H1 (cell line): ENCODE results near the gene TMPRSS13. TPM values are rescaled to one million over a fixed set of nuclear protein-coding genes. Genes with fewer than 3 reads are reported as not detected.

Source experiments
- CHD7 ChIP-seq: fragments of 300-600 bp; sonication (generic); IDR thresholded peaks from 2 replicates; pipeline ENCODE4 v1.7.1; 2012; ENCODE audit warnings: low read length, moderate library complexity, mild to moderate bottlenecking, inconsistent platforms; ENCODE audit not compliant: insufficient replicate concordance
- SIN3A ChIP-seq, 2 experiments: IDR thresholded peaks in 1 of 2; conservative IDR thresholded peaks in 1 of 2; 2 replicates each; pipeline ENCODE4 v1.6.1; 2011 to 2012; ENCODE audit warnings: low read length in 2 of 2, improper control_type of control experiment in 1 of 2, low read depth in 1 of 2, mild to moderate bottlenecking in 1 of 2
- polyA plus RNA-seq, 7 experiments: library from polyadenylated mRNA; depleted of rRNA in 3 of 7; stranded (reverse) in 5 of 7; unstranded in 2 of 7; fragments of >200 nt in 5 of 7; fragments of 200-250 nt in 2 of 7; gene quantifications; 1 replicate in 5 of 7; 2 replicates in 1 of 7; 4 replicates in 1 of 7; pipeline versions ENCODE4 v1.2.1 to v1.2.3, GENCODE V29; 2011 to 2013; ENCODE audit warnings: missing spikeins in 2 of 7, mixed read lengths in 2 of 7
- total RNA-seq: library from RNA; stranded (reverse); fragmentation: NEBNext Ultra II Directional; extraction: Animal tissue kit (Norgen Biotek cat#: 25700); gene quantifications from 2 replicates; pipeline ENCODE4 v1.2.1, GENCODE V29; 2021

TMPRSS13 gene
- total and polyA plus RNA-seq, 2 of the 8 experiments (the other 6 are each of a cell fraction or from before 2014, with no cell fraction given), result 0.61 to 0.79 TPM

DNA sequence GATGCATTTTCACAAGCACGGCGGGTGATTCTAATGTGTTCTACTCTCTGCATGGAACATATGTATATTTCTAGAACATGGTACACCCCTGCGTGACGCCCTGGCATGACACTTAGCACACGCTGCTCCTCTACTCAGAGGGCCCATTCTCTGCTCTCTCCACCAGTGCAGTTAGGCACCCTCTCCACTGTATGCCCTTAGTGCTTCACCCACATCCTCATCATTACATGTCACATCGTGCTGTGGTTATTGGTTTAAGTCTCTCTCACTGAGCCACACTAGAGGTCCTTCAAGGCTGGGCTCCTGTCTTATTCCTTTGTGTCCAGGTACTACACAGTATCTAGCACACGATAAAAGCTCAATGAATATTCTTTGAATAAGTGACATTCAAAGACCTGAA, 16.7 kb downstream of the TMPRSS13 start (continued):
- TF ChIP-seq CHD7 (no peak), SIN3A (conservative IDR thresholded peaks at IDR 0.05 in 1 of 2, IDR thresholded peaks at IDR 0.05 in 1 of 2; ENCODE audit: low read depth in 1 of 2, low read length in 2 of 2) (no peak)
